Measurements from ENCODE around the gene MEG3. TPM values are rescaled to one million over a fixed set of nuclear protein-coding genes. Genes with fewer than 3 reads are reported as not detected.

The MEG3 gene
- total RNA-seq, 1 experiment from 2014 or later = 62.4 TPM

GRCh38 chr14:100824901-100825712, 811 bp upstream of the MEG3 start:
- no peak overlapping the region for H3K4me3 ChIP-seq (ENCODE audit: low read depth in 2 of 2, low read length in 2 of 2)
- ChIA-PET POLR2A (no interaction called here), CTCF (no interaction called here)
- intact Hi-C loops (cut with micrococcal nuclease; ENCODE audit: unreplicated experiment) (loop anchor here (5.0 kb wide), 1 partner anchor 158 kb away; no protein-coding TSS in a partner anchor), in situ Hi-C loops (cut with HindIII; ENCODE audit: low pct_unique_long_range_greater_than_20kb, low sequenced_read_pairs) (no loop called here)
- no peaks in the 10 kb centered on the region for H3K27me3 ChIP-seq (ENCODE audit: control insufficient read depth, insufficient read depth, low read length)
- BruUV-seq (replicated peaks) = no TSS peak
- ATAC-seq (no peak), DNase-seq (ENCODE audit: low read depth, low spot score) (no peak)
- no peaks in the 10 kb centered on the region for H3K9me3 ChIP-seq (ENCODE audit: control insufficient read depth, insufficient read depth, low read depth, low read length)
- no peak overlapping the region for H3K27ac ChIP-seq (ENCODE audit: low read length)
- H3K4me1 ChIP-seq (ENCODE audit: control insufficient read depth, insufficient read depth, low read length) = peaks cover 4% of the 10 kb centered on the region; the same call in 1 of the 2 replicates
- no peaks in the 10 kb centered on the region for H3K36me3 ChIP-seq (ENCODE audit: control insufficient read depth, insufficient read depth, low read length)
- TF ChIP-seq REST (IDR thresholded peaks at IDR 0.05; ENCODE audit: insufficient read depth in 1 of 2, low read depth in 2 of 2, low read length in 1 of 2) (no peak), POLR2AphosphoS5 (IDR thresholded peaks at IDR 0.05; ENCODE audit: low read depth, low read length) (no peak), SIN3A (IDR thresholded peaks at IDR 0.05; ENCODE audit: borderline replicate concordance, insufficient read depth, low read depth, low read length) (no peak), TCF7L2 (IDR thresholded peaks at IDR 0.05; ENCODE audit: low read depth, low read length) (no peak)
- TF ChIP-seq, protein P1, sequence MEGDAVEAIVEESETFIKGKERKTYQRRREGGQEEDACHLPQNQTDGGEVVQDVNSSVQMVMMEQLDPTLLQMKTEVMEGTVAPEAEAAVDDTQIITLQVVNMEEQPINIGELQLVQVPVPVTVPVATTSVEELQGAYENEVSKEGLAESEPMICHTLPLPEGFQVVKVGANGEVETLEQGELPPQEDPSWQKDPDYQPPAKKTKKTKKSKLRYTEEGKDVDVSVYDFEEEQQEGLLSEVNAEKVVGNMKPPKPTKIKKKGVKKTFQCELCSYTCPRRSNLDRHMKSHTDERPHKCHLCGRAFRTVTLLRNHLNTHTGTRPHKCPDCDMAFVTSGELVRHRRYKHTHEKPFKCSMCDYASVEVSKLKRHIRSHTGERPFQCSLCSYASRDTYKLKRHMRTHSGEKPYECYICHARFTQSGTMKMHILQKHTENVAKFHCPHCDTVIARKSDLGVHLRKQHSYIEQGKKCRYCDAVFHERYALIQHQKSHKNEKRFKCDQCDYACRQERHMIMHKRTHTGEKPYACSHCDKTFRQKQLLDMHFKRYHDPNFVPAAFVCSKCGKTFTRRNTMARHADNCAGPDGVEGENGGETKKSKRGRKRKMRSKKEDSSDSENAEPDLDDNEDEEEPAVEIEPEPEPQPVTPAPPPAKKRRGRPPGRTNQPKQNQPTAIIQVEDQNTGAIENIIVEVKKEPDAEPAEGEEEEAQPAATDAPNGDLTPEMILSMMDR (IDR thresholded peaks at IDR 0.05) = no peak

- intact Hi-C loops (cut with micrococcal nuclease; ENCODE audit: unreplicated experiment) (loop anchor here (5.0 kb wide), 1 partner anchor 159 kb away; no protein-coding TSS in a partner anchor), in situ Hi-C loops (cut with HindIII; ENCODE audit: low pct_unique_long_range_greater_than_20kb, low sequenced_read_pairs) (no loop called here)
- ChIA-PET CTCF (no interaction called here), POLR2A (no interaction called here)
- no peak for ATAC-seq
- TSS peak; percentile 73 for BruUV-seq (replicated peaks)
- Histone ChIP-seq H3K27me3 (ENCODE audit: control insufficient read depth, insufficient read depth, low read length) (no peaks in the 10 kb centered on the region), H3K27ac (ENCODE audit: low read length) (peak overlapping the region; percentile 60), H3K4me1 (ENCODE audit: control insufficient read depth, insufficient read depth, low read length) (peaks cover 4% of the 10 kb centered on the region; the same call in 1 of the 2 replicates), H3K36me3 (ENCODE audit: control insufficient read depth, insufficient read depth, low read length) (no peaks in the 10 kb centered on the region), H3K4me3 (ENCODE audit: low read depth in 2 of 2, low read length in 2 of 2) (peak overlapping the region; percentile 55 to 83), H3K9me3 (ENCODE audit: control insufficient read depth, insufficient read depth, low read depth, low read length) (no peaks in the 10 kb centered on the region)
- TF ChIP-seq, protein P1 (IDR thresholded peaks at IDR 0.05) = no peak
- TF ChIP-seq SIN3A (IDR thresholded peaks at IDR 0.05; ENCODE audit: borderline replicate concordance, insufficient read depth, low read depth, low read length) (no peak), TCF7L2 (IDR thresholded peaks at IDR 0.05; ENCODE audit: low read depth, low read length) (no peak), REST (IDR thresholded peaks at IDR 0.05; ENCODE audit: insufficient read depth in 1 of 2, low read depth in 2 of 2, low read length in 1 of 2) (no peak), POLR2AphosphoS5 (IDR thresholded peaks at IDR 0.05; ENCODE audit: low read depth, low read length) (no peak)
- DNase-seq (ENCODE audit: low read depth, low spot score) = no peak
These were observed 628 bp downstream of the MEG3 start for GRCh38 chr14:100826391-100827100.

All from Panc1 (cell line).